ENCODE data around the gene SPDYC.

SPDYC gene

DNA sequence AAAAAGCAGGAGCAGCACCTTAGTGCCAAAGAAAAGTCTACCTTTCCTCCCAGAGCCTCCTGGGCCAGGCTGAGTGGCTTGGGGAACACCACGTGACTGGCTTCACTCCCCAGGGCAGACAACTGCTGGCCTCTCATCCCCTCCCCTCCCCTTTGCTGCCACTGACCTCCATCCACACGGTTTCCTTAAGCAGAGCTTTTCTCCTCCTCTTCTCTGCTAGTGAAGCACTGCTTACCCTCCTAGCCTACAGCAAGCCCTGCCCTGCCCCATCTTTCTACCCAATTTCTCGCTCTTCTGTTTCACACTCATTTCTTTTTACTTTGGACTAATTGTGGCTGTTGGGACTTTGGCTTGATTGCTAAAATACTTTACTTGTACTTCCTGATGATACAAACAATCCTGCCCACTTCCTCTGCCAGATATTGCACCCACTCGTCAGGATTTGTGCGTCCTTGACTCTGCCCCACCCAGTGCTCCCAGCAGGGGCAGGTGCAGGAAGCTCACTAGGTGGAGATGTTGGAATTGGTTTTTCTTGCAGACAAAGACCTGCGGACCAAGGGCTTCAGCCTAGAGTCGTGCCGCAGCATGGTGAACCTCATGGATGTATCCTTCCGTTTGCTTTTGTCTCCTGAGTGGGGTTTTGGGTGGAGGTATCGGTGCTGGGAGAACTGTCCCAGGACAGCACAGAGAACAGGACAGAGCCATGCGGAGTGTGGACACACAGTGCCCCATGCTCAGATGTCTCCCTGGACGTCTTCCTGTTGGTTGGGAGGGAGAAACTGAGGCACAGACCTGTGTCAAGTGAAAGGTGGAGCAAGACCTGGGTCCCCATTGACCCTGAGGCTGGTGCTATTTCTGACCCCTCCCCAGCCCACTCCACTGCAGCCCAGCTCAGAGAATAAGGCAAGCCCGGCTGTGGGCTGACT, 39.0 kb downstream of the SPDYC start:
- Histone ChIP-seq H3K4me1 (ENCODE audit: control insufficient read depth, insufficient read depth, low read length, poor library complexity, severe bottlenecking) (peaks cover 15% of the 10 kb centered on the region), H3K9me3 (ENCODE audit: control insufficient read depth, low read length) (no peaks in the 10 kb centered on the region), H3K36me3 (ENCODE audit: control insufficient read depth, insufficient read depth, low read length) (peaks cover 74% of the 10 kb centered on the region), H3K27ac (ENCODE audit: low read depth, low read length, severe bottlenecking) (no peak overlapping the region), H3K4me3 (ENCODE audit: extremely low read depth, insufficient read depth, low read length, poor library complexity, severe bottlenecking) (no peak overlapping the region)
- 93 to 95% methylated on average over 9 of the region's 13 CpGs for WGBS, 2 experiments (ENCODE audit: insufficient coverage in 2 of 2)

DNA sequence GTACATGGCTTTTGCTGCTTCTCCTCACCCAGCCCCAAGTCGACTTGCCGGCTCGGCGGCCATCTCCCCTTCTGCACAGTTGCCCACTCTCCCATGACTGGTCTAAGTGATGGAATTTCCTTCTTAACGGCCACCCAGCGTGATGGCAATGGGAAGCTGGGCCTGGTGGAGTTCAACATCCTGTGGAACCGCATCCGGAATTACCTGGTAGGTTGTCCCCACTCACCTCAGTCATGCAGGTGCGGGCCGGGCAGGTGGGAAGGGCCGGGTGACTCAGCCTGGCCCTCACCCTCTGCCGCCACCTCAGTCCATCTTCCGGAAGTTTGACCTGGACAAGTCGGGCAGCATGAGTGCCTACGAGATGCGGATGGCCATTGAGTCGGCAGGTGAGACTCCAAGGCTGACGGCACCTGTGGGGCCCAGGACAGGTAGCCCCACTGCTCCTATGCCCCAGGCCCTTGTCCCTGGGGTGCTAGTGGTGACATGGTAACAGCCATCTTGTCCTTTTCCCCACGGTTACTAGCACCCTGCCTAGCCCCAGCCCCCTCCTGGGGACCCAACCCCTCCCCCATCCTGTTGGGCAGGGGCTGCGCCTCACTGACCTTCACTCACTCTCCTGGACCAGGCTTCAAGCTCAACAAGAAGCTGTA, 39.8 kb downstream of the SPDYC start:
- Histone ChIP-seq H3K4me1 (ENCODE audit: control insufficient read depth, insufficient read depth, low read length, poor library complexity, severe bottlenecking) (peaks cover 11% of the 10 kb centered on the region), H3K36me3 (ENCODE audit: control insufficient read depth, insufficient read depth, low read length) (peaks cover 74% of the 10 kb centered on the region)

DNA sequence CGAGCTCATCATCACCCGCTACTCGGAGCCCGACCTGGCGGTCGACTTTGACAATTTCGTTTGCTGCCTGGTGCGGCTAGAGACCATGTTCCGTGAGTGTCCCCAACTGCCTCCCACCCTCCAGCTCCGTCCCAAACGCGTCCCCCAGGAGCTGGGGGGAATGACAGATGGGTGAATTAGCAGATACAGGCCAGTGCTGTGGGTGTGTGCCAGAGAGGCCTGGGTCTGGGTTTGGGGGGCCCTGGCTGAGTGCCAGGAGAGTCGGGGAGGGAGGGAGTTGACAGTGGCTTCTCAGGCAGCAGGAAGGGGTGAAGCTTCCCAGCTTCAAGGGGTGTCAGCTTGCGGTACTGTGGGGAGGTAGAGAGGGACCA, 40.3 kb downstream of the SPDYC start:
- Histone ChIP-seq H3K4me1 (ENCODE audit: control insufficient read depth, insufficient read depth, low read length, poor library complexity, severe bottlenecking) (peaks cover 11% of the 10 kb centered on the region), H3K4me3 (ENCODE audit: extremely low read depth, insufficient read depth, low read length, poor library complexity, severe bottlenecking) (no peak overlapping the region), H3K9me3 (ENCODE audit: control insufficient read depth, low read length) (no peaks in the 10 kb centered on the region), H3K27ac (ENCODE audit: low read depth, low read length, severe bottlenecking) (no peak overlapping the region), H3K36me3 (ENCODE audit: control insufficient read depth, insufficient read depth, low read length) (peaks cover 69% of the 10 kb centered on the region)
- WGBS, 2 experiments (ENCODE audit: insufficient coverage in 2 of 2) = 94% methylated on average over 11 of the region's 14 CpGs

More for the DNA sequence above, 39.8 kb downstream of the SPDYC start:
- H3K4me3 ChIP-seq (ENCODE audit: extremely low read depth, insufficient read depth, low read length, poor library complexity, severe bottlenecking) = no peak overlapping the region
- 92 to 97% methylated on average over 10 to 15 of the region's 20 CpGs for WGBS, 2 experiments (ENCODE audit: insufficient coverage in 2 of 2)
- no peaks in the 10 kb centered on the region for H3K9me3 ChIP-seq (ENCODE audit: control insufficient read depth, low read length)
- H3K27ac ChIP-seq (ENCODE audit: low read depth, low read length, severe bottlenecking) = no peak overlapping the region

DNA sequence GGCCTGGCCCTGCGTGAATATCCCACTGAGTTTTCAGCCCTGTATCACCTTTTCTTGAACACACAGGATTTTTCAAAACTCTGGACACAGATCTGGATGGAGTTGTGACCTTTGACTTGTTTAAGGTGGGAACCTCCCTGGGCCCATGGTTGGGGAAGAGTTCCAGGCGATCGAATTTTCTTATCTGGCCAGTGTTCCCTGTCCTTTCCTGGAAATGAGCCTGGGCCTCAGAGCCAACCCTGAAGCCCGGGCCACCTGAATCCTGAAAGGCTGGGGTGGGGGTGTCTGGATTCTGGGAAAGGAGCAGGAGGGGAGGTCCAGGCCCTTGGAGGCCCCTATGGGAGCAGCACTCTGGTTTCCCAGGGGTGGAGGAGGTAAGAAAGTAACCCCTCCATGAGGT, 40.7 kb downstream of the SPDYC start:
- no peak overlapping the region for H3K4me3 ChIP-seq (ENCODE audit: extremely low read depth, insufficient read depth, low read length, poor library complexity, severe bottlenecking)
- H3K4me1 ChIP-seq (ENCODE audit: control insufficient read depth, insufficient read depth, low read length, poor library complexity, severe bottlenecking) = peaks cover 11% of the 10 kb centered on the region
- no peaks in the 10 kb centered on the region for H3K9me3 ChIP-seq (ENCODE audit: control insufficient read depth, low read length)
- no peak overlapping the region for H3K27ac ChIP-seq (ENCODE audit: low read depth, low read length, severe bottlenecking)
- 93 to 100% methylated on average over 1 to 3 of the region's 4 CpGs for WGBS, 2 experiments (ENCODE audit: insufficient coverage in 2 of 2)
- H3K36me3 ChIP-seq (ENCODE audit: control insufficient read depth, insufficient read depth, low read length) = peaks cover 65% of the 10 kb centered on the region

DNA sequence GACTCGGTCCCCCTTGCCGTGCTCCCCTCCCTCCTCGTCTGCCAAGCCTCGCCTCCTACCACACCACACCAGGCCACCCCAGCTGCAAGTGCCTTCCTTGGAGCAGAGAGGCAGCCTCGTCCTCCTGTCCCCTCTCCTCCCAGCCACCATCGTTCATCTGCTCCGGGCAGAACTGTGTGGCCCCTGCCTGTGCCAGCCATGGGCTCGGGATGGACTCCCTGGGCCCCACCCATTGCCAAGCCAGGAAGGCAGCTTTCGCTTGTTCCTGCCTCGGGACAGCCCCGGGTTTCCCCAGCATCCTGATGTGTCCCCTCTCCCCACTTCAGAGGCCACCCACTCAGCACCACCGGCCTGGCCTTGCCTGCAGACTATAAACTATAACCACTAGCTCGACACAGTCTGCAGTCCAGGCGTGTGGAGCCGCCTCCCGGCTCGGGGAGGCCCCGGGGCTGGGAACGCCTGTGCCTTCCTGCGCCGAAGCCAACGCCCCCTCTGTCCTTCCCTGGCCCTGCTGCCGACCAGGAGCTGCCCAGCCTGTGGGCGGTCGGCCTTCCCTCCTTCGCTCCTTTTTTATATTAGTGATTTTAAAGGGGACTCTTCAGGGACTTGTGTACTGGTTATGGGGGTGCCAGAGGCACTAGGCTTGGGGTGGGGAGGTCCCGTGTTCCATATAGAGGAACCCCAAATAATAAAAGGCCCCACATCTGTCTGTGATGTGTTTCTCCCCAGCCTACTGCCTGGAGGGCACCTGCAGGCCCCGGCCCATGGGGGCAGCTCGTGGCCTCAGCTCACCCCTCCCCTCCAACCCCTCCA, 41.5 kb downstream of the SPDYC start:
- Histone ChIP-seq H3K27ac (ENCODE audit: low read depth, low read length, severe bottlenecking) (no peak overlapping the region), H3K4me1 (ENCODE audit: control insufficient read depth, insufficient read depth, low read length, poor library complexity, severe bottlenecking) (peaks cover 11% of the 10 kb centered on the region), H3K9me3 (ENCODE audit: control insufficient read depth, low read length) (no peaks in the 10 kb centered on the region), H3K4me3 (ENCODE audit: extremely low read depth, insufficient read depth, low read length, poor library complexity, severe bottlenecking) (no peak overlapping the region), H3K36me3 (ENCODE audit: control insufficient read depth, insufficient read depth, low read length) (peaks cover 58% of the 10 kb centered on the region)
- WGBS, 2 experiments (ENCODE audit: insufficient coverage in 2 of 2) = 92 to 93% methylated on average over 13 to 19 of the region's 29 CpGs

DNA sequence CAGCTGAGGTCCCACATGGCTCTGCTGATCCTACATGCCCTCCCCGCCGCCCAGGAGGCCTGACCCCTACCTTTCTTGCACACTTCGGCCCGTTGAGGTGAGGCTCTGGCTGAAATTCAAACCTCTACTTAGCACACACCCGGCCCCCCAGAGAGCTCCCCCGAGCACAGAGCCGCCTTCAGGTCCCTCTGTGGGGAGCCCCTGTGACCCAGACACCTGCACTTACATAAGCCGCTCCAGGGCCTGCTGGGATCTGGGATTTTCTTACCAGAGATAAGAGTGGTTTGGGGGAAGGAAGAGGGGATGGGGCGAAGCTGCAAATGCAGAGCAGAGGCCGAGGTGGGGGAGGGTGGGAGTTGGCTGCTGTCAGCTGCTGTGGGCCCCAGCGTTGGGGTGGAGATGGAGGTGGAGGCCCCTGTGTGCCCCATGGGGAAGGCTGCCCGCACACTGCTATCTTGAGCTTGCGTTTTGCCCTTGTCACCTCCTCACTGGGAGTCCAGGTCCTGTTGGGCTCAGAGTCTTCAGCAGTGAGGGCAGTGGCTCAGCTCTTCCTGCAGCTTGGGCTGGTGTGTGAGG, 42.3 kb downstream of the SPDYC start:
- 75% methylated on average over 9 to 11 of the region's 13 CpGs for WGBS, 2 experiments (ENCODE audit: insufficient coverage in 2 of 2)
- Histone ChIP-seq H3K4me3 (ENCODE audit: extremely low read depth, insufficient read depth, low read length, poor library complexity, severe bottlenecking) (no peak overlapping the region), H3K27ac (ENCODE audit: low read depth, low read length, severe bottlenecking) (no peak overlapping the region)

DNA sequence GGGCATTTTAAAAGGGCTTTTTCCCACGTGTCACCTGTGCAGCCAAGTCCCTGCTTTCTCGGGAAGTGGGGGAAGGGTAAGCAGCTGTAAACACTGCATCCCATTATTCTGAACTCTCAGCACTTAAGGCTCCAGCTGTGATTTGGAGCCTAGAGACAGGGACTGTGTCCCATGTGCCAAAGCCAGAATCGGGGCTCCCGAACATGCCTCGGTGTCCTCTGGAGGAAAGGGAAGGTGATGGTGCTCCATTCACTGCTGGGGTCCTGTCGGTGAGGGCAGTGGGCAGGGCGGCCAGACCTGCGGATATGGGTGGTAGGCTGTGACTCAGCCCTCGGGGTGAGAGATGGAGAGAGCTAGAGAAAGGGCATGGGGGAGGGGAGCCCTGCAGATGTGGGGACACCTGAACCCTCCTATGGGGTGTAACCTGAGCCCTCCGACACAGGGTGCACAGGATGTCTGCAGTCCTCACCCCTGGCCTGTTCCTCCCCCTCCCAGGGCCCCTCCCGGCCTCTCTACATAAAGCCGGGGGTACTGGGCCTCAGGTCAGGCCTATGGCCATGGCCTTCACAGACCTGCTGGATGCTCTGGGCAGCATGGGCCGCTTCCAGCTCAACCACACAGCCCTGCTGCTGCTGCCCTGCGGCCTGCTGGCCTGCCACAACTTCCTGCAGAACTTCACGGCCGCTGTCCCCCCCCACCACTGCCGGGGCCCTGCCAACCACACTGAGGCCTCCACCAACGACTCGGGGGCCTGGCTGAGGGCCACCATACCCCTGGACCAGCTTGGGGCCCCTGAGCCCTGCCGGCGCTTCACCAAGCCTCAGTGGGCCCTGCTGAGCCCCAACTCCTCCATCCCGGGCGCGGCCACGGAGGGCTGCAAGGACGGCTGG, 43.5 kb downstream of the SPDYC start:
- WGBS, 2 experiments (ENCODE audit: insufficient coverage in 2 of 2) = 70 to 75% methylated on average over 21 to 25 of the region's 26 CpGs
- H3K27ac ChIP-seq (ENCODE audit: low read depth, low read length, severe bottlenecking) = no peak overlapping the region

More for the DNA sequence above, 42.3 kb downstream of the SPDYC start:
- H3K4me1 ChIP-seq (ENCODE audit: control insufficient read depth, insufficient read depth, low read length, poor library complexity, severe bottlenecking) = peaks cover 11% of the 10 kb centered on the region
- H3K9me3 ChIP-seq (ENCODE audit: control insufficient read depth, low read length) = no peaks in the 10 kb centered on the region
- peaks cover 51% of the 10 kb centered on the region for H3K36me3 ChIP-seq (ENCODE audit: control insufficient read depth, insufficient read depth, low read length)

DNA sequence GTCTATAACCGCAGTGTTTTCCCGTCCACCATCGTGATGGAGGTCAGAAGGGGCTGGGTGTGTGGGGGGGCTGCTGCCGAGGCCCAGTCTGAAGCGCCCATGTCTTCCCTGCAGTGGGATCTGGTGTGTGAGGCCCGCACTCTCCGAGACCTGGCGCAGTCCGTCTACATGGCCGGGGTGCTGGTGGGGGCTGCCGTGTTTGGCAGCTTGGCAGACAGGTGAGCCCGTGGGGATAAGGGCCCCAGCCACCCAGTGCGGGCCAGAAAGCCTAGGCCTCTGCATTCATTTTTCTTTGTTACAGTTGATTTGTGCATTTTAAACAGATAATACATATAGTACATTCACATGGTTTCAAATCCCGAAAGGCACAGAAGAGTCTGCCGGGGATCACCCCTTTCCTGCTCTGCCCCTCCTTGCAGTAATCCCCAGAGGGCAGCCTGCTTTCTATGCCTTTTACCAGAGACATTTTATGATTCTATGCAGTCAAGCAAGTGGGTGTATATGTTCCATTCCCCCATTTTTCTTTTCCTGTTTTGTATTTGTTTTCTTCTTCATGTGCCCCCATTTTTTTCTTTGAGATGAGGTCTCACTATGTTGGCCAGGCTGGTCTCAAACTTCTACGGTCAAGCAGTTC, 44.3 kb downstream of the SPDYC start:
- H3K4me1 ChIP-seq (ENCODE audit: control insufficient read depth, insufficient read depth, low read length, poor library complexity, severe bottlenecking) = peaks cover 11% of the 10 kb centered on the region
- 87 to 90% methylated on average over 13 to 14 of the region's 16 CpGs for WGBS, 2 experiments (ENCODE audit: insufficient coverage in 2 of 2)
- no peak overlapping the region for H3K4me3 ChIP-seq (ENCODE audit: extremely low read depth, insufficient read depth, low read length, poor library complexity, severe bottlenecking)
- H3K9me3 ChIP-seq (ENCODE audit: control insufficient read depth, low read length) = no peaks in the 10 kb centered on the region
- H3K27ac ChIP-seq (ENCODE audit: low read depth, low read length, severe bottlenecking) = no peak overlapping the region
- peaks cover 31% of the 10 kb centered on the region for H3K36me3 ChIP-seq (ENCODE audit: control insufficient read depth, insufficient read depth, low read length)

More for the DNA sequence above, 43.5 kb downstream of the SPDYC start:
- Histone ChIP-seq H3K4me3 (ENCODE audit: extremely low read depth, insufficient read depth, low read length, poor library complexity, severe bottlenecking) (no peak overlapping the region), H3K36me3 (ENCODE audit: control insufficient read depth, insufficient read depth, low read length) (peaks cover 38% of the 10 kb centered on the region), H3K4me1 (ENCODE audit: control insufficient read depth, insufficient read depth, low read length, poor library complexity, severe bottlenecking) (peaks cover 11% of the 10 kb centered on the region), H3K9me3 (ENCODE audit: control insufficient read depth, low read length) (no peaks in the 10 kb centered on the region)

DNA sequence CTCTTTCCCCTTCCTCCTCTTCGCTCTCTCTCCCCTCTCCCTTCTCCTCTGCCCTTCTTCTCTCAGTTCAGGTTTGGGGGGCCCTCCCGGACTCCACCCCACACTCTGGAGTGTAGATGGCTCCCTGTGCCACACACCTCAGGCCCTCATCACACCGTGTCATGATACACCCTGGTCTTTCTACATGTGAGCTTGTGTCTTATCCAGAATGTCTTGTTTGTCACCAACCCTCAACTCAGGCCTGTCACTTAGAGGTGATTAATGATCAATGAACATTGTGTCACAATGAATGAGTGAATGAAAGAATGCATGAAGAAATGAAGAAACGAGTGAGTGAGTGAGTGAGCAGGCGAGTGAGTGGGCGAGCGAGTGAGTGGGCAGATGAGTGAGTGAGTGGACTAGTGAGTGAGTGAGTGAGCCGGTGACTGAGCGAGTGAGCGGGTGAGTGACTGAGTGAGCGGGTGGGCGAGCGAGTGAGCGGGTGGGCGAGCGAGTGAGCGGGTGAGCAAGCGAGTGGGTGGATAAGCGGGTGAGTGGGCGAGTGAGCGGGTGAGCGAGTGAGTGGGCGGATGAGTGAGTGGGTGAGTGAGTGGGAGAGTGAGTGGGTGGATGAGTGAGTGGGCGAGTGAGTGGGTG, 45.5 kb downstream of the SPDYC start:
- Histone ChIP-seq H3K4me1 (ENCODE audit: control insufficient read depth, insufficient read depth, low read length, poor library complexity, severe bottlenecking) (peaks cover 11% of the 10 kb centered on the region), H3K4me3 (ENCODE audit: extremely low read depth, insufficient read depth, low read length, poor library complexity, severe bottlenecking) (no peak overlapping the region), H3K27ac (ENCODE audit: low read depth, low read length, severe bottlenecking) (no peak overlapping the region), H3K9me3 (ENCODE audit: control insufficient read depth, low read length) (no peaks in the 10 kb centered on the region), H3K36me3 (ENCODE audit: control insufficient read depth, insufficient read depth, low read length) (peaks cover 19% of the 10 kb centered on the region)
- 96 to 98% methylated on average over 20 to 22 of the region's 24 CpGs for WGBS, 2 experiments (ENCODE audit: insufficient coverage in 2 of 2)

All from mesodermal cell (in vitro differentiated cells).